Activated CD8-positive, alpha-beta T cell treated with anti-CD3 and anti-CD28 coated beads for 36 hours (primary cell): ENCODE results near the gene TSR1. TPM values are rescaled to one million over a fixed set of nuclear protein-coding genes. Genes with fewer than 3 reads are reported as not detected.

ENCODE experiments used
- ATAC-seq: fragments of 200-7000 bp; cut with Tn5 transposase; one replicate; pipeline ENCODE4 v1.10.0; 2021; ENCODE audit warnings: mild to moderate bottlenecking, moderate library complexity
- CTCF ChIA-PET: fragments of 350-600 bp; sonication (Branson Sonifier 250); formaldehyde crosslinking; loops from one replicate; lab custom pipeline; 2021; ENCODE audit warnings: antibody characterized with exemption; lab: Charles Lee
- POLR2A ChIA-PET: fragments of 350-600 bp; sonication (Branson Sonifier 250); formaldehyde crosslinking; loops from one replicate; lab custom pipeline; 2021; ENCODE audit warnings: antibody characterized with exemption; lab: Charles Lee
- DNase-seq: peaks from one replicate; pipeline ENCODE4 v3.0.0-alpha.2; 2020
- H3K27ac Mint-ChIP-seq: one replicate; pipeline ENCODE4 v1.8.0; 2021; ENCODE audit warnings: mild to moderate bottlenecking, mixed read lengths
- H3K27me3 Mint-ChIP-seq: one replicate; pipeline ENCODE4 v1.8.0; 2021; ENCODE audit warnings: mixed read lengths
- H3K36me3 Mint-ChIP-seq: one replicate; pipeline ENCODE4 v1.8.0; 2021; ENCODE audit warnings: low read depth, mixed read lengths
- H3K4me1 Mint-ChIP-seq: one replicate; pipeline ENCODE4 v1.8.0; 2021; ENCODE audit warnings: low read depth, mixed read lengths
- H3K4me3 Mint-ChIP-seq: one replicate; pipeline ENCODE4 v1.8.0; 2021; ENCODE audit warnings: mild to moderate bottlenecking, moderate library complexity, mixed read lengths
- H3K9me3 Mint-ChIP-seq: one replicate; pipeline ENCODE4 v1.8.0; 2021; ENCODE audit warnings: mixed read lengths
- CTCF ChIP-seq: fragments of 200-600 bp; IDR thresholded peaks from one replicate; pipeline ENCODE4 v1.8.0; 2022; ENCODE audit warnings: antibody characterized with exemption, mild to moderate bottlenecking
- intact Hi-C: fragments of 100-400 bp; cut with micrococcal nuclease; formaldehyde crosslinking; loops from one replicate; pipeline ENCODE4 v1.10.0; 2022
- total RNA-seq, 2 experiments: library from RNA; stranded (reverse); gene quantifications; one replicate each; pipeline ENCODE4 v1.2.3, GENCODE V29; 2021

Gene TSR1
- total RNA-seq, 2 experiments from 2014 or later: 75.8 to 79.4 TPM

- ATAC-seq (no peak), DNase-seq (no peak)
- Mint-ChIP-seq H3K27me3 (no peaks in the 10 kb centered on the region), H3K4me3 (no peak overlapping the region), H3K27ac (no peak overlapping the region), H3K9me3 (no peaks in the 10 kb centered on the region), H3K36me3 (peaks cover 4% of the 10 kb centered on the region), H3K4me1 (no peaks in the 10 kb centered on the region)
- ChIA-PET POLR2A (interaction anchor here (1.3 kb wide), 1 partner anchor 27 kb away, joined by 4 read pairs; the partner anchor contains the start of gene TSR1), CTCF (interaction anchor here (1.3 kb wide), 1 partner anchor 53 kb away, joined by 4 read pairs; no protein-coding TSS in a partner anchor)
- TF ChIP-seq CTCF: no peak
- intact Hi-C loops: no loop called here
Measured at GRCh38 chr17:2362881-2363280, 26.6 kb upstream of the TSR1 start.

- DNase-seq (no peak), ATAC-seq (no peak)
- TF ChIP-seq CTCF: no peak
- no peaks in the 10 kb centered on the region for H3K27me3 Mint-ChIP-seq
- CTCF ChIA-PET: no interaction called here
- peaks cover 6% of the 10 kb centered on the region for H3K36me3 Mint-ChIP-seq
- no peak overlapping the region for H3K4me3 Mint-ChIP-seq
- no peak overlapping the region for H3K27ac Mint-ChIP-seq
- intact Hi-C loops: no loop called here
- POLR2A ChIA-PET: interaction anchor here (1.3 kb wide), 1 partner anchor 26 kb away, joined by 4 read pairs; the partner anchor contains the start of gene TSR1
- no peaks in the 10 kb centered on the region for H3K9me3 Mint-ChIP-seq
- no peaks in the 10 kb centered on the region for H3K4me1 Mint-ChIP-seq
Measured at GRCh38 chr17:2362416-2362815, 26.2 kb upstream of the TSR1 start.

GRCh38 chr17:2362016-2362415 is 25.8 kb upstream of the TSR1 start:
- intact Hi-C loops: no loop called here
- no peaks in the 10 kb centered on the region for H3K4me1 Mint-ChIP-seq
- no peaks in the 10 kb centered on the region for H3K27me3 Mint-ChIP-seq
- H3K36me3 Mint-ChIP-seq: peaks cover 6% of the 10 kb centered on the region
- ATAC-seq (no peak), DNase-seq (no peak)
- no peaks in the 10 kb centered on the region for H3K9me3 Mint-ChIP-seq
- POLR2A ChIA-PET: interaction anchor here (2.4 kb wide), 1 partner anchor 31 kb away, joined by 10 read pairs; no protein-coding TSS in a partner anchor
- CTCF ChIA-PET: interaction anchor here (2.2 to 2.8 kb wide), 2 partner anchors 21 to 54 kb away, joined by 12 to 15 read pairs; no protein-coding TSS in a partner anchor
- H3K4me3 Mint-ChIP-seq: no peak overlapping the region
- TF ChIP-seq CTCF: no peak
- no peak overlapping the region for H3K27ac Mint-ChIP-seq

- Mint-ChIP-seq H3K27me3 (no peaks in the 10 kb centered on the region), H3K9me3 (no peaks in the 10 kb centered on the region), H3K4me3 (no peak overlapping the region), H3K4me1 (no peaks in the 10 kb centered on the region), H3K36me3 (peaks cover 6% of the 10 kb centered on the region), H3K27ac (no peak overlapping the region)
- ATAC-seq (no peak), DNase-seq (no peak)
- intact Hi-C loops: no loop called here
- POLR2A ChIA-PET: interaction anchor here (0.6 to 2.4 kb wide), 3 partner anchors 31 to 647 kb away, joined by 3 to 10 read pairs (median 3); no protein-coding TSS in a partner anchor
- CTCF ChIA-PET: interaction anchor here (0.8 to 2.8 kb wide), 4 partner anchors 8 to 57 kb away, joined by 3 to 15 read pairs (median 8); no protein-coding TSS in a partner anchor
- no peak for TF ChIP-seq CTCF
Measured at GRCh38 chr17:2361010-2361760, 24.9 kb upstream of the TSR1 start.

GRCh38 chr17:2357931-2358434 is 21.7 kb upstream of the TSR1 start:
- Mint-ChIP-seq H3K4me3 (no peak overlapping the region), H3K27ac (no peak overlapping the region), H3K9me3 (no peaks in the 10 kb centered on the region), H3K36me3 (peaks cover 2% of the 10 kb centered on the region), H3K27me3 (no peaks in the 10 kb centered on the region), H3K4me1 (peaks cover 15% of the 10 kb centered on the region)
- DNase-seq (no peak), ATAC-seq (no peak)
- intact Hi-C loops: no loop called here
- ChIA-PET CTCF (interaction anchor here (2.0 kb wide), 1 partner anchor 58 kb away, joined by 8 read pairs; no protein-coding TSS in a partner anchor), POLR2A (interaction anchor here (0.6 kb wide), 1 partner anchor 70 kb away, joined by 3 read pairs; no protein-coding TSS in a partner anchor)
- TF ChIP-seq CTCF: no peak
